HepG2 (cell line): ENCODE results near the gene DYRK2. TPM values are rescaled to one million over a fixed set of nuclear protein-coding genes. Genes with fewer than 3 reads are reported as not detected.

ENCODE experiments used
- ATAC-seq: fragments of 200-7000 bp; cut with Tn5 transposase; 3 replicates; pipeline ENCODE4 v1.9.1; 2020; ENCODE audit warnings: mild to moderate bottlenecking, moderate library complexity
- BruUV-seq: library from RNA; stranded (reverse); fragments of 400-500 nt; replicated peaks from 2 replicates; lab custom pipeline; 2021; lab: Mats Ljungman, UMichigan
- CTCF ChIA-PET: fragments of 300-600 bp; formaldehyde crosslinking; extraction: SDS; loops from one replicate; lab custom pipeline; 2021; ENCODE audit warnings: low total read pairs, inconsistent platforms, low intra/inter-chr PET ratio; lab: Yijun Ruan, JAX
- POLR2A ChIA-PET: fragments of 350-600 bp; sonication (Branson Sonifier 250); formaldehyde crosslinking; loops from one replicate; lab custom pipeline; 2020; ENCODE audit warnings: antibody characterized with exemption, inconsistent platforms; lab: Yijun Ruan, JAX
- DNase-seq: peaks from one replicate; pipeline ENCODE4 v3.0.0-alpha.2; 2015; ENCODE audit warnings: low spot score
- FAIRE-seq: peaks from 3 replicates; lab custom pipeline; 2011; peaks lifted over from hg19 to GRCh38; lab: Jason Lieb, UNC
- H2AFZ ChIP-seq: one replicate; pipeline ENCODE4 v1.6.1; 2011; ENCODE audit warnings: low read length, inconsistent platforms
- H3K27ac ChIP-seq: fragments of 300-600 bp; 3 replicates; pipeline ENCODE4 v1.8.0; 2011; ENCODE audit warnings: mixed run types, mild to moderate bottlenecking, mixed read lengths, low read length, inconsistent platforms; ENCODE audit not compliant: insufficient read depth; ENCODE audit errors: extremely low read length
- H3K27me3 ChIP-seq, 2 experiments: fragments of 200-600 bp in 1 of 2; 2 replicates in 1 of 2; 3 replicates in 1 of 2; pipeline versions ENCODE4 v1.6.0 to v1.8.0; 2011; ENCODE audit warnings: low read length in 2 of 2, mild to moderate bottlenecking in 2 of 2, moderate library complexity in 2 of 2, inconsistent platforms in 1 of 2; ENCODE audit not compliant: insufficient read depth in 2 of 2, control insufficient read depth in 1 of 2
- H3K36me3 ChIP-seq, 2 experiments: fragments of 200-600 bp in 1 of 2; replicated peaks in 1 of 2; 2 replicates in 1 of 2; 3 replicates in 1 of 2; pipeline versions ENCODE4 v1.5.1 to v1.8.0; 2011; ENCODE audit warnings: low read length in 2 of 2, inconsistent platforms in 1 of 2; ENCODE audit not compliant: insufficient read depth in 2 of 2, control insufficient read depth in 1 of 2
- H3K4me1 ChIP-seq: 2 replicates; pipeline ENCODE4 v1.5.1; 2012; ENCODE audit warnings: low read length, inconsistent platforms; ENCODE audit not compliant: insufficient read depth
- H3K4me2 ChIP-seq: 2 replicates; pipeline ENCODE4 v1.6.0; 2011; ENCODE audit warnings: low read depth, low read length, inconsistent platforms
- H3K4me3 ChIP-seq, 3 experiments: fragments of 200-600 bp in 1 of 3; sonication (generic), shearing (Covaris generic) in 1 of 3; replicated peaks in 1 of 3; 2 replicates each; pipeline ENCODE4 v1.5.1; 2011 to 2016; ENCODE audit warnings: low read length in 3 of 3, inconsistent platforms in 2 of 3, low read depth in 2 of 3, mild to moderate bottlenecking in 2 of 3, control low read depth in 1 of 3, mixed read lengths in 1 of 3; ENCODE audit not compliant: insufficient read depth in 1 of 3
- H3K79me2 ChIP-seq: one replicate; pipeline ENCODE4 v1.6.1; 2011; ENCODE audit warnings: low read length, inconsistent platforms; ENCODE audit not compliant: insufficient read depth
- H3K9ac ChIP-seq: 2 replicates; pipeline ENCODE4 v1.6.0; 2011; ENCODE audit warnings: mild to moderate bottlenecking, low read depth, low read length, inconsistent platforms; ENCODE audit not compliant: insufficient read depth
- H3K9me3 ChIP-seq: 2 replicates; pipeline ENCODE4 v1.5.1; 2012; ENCODE audit warnings: mild to moderate bottlenecking, low read length
- H4K20me1 ChIP-seq: 2 replicates; pipeline ENCODE4 v1.6.0; 2011; ENCODE audit warnings: inconsistent platforms, mild to moderate bottlenecking, low read length, moderate library complexity; ENCODE audit not compliant: insufficient read depth
- ARID4A ChIP-seq: sonication (generic); formaldehyde crosslinking; IDR thresholded peaks from 2 replicates; pipeline ENCODE4 v1.5.0; 2020; ENCODE audit warnings: mild to moderate bottlenecking, missing genetic modification reagents, borderline replicate concordance
- ARNT2 ChIP-seq: sonication (generic); formaldehyde crosslinking; IDR thresholded peaks from 2 replicates; pipeline ENCODE4 v1.8.0; 2022; ENCODE audit warnings: mild to moderate bottlenecking, low read depth, missing genetic modification reagents, moderate library complexity
- CBX2 ChIP-seq, 2 experiments: fragments of 200-600 bp in 1 of 2; sonication (generic); formaldehyde crosslinking in 1 of 2; IDR thresholded peaks; 2 replicates each; pipeline versions ENCODE4 v1.7.0 to v1.8.1; 2018 to 2022; ENCODE audit warnings: low read depth in 2 of 2, low read length in 1 of 2, mild to moderate bottlenecking in 1 of 2, missing genetic modification reagents in 1 of 2
- MAFK ChIP-seq, 2 experiments: IDR thresholded peaks in 1 of 2; conservative IDR thresholded peaks in 1 of 2; 2 replicates each; pipeline ENCODE4 v1.6.1; 2011; ENCODE audit warnings: improper control_type of control experiment in 2 of 2, low read length in 2 of 2
- NFE2L2 ChIP-seq: fragments of 150-350 bp; IDR thresholded peaks from 2 replicates; pipeline ENCODE4 v1.6.1; 2014; ENCODE audit warnings: low read length
- NFRKB ChIP-seq: fragments of 450-650 bp; IDR thresholded peaks from 2 replicates; pipeline ENCODE4 v1.6.1; 2017
- PHF5A ChIP-seq: IDR thresholded peaks from one replicate; pipeline ENCODE4 v1.6.1; 2018; ENCODE audit warnings: low read depth, missing genetic modification reagents; ENCODE audit not compliant: unreplicated experiment
- PPARG ChIP-seq: conservative IDR thresholded peaks from 2 replicates; pipeline ENCODE4 v1.6.1; 2016; ENCODE audit warnings: missing biosample characterization, missing genetic modification reagents
- SNRNP70 ChIP-seq: fragments of 200-400 bp; formaldehyde crosslinking; IDR thresholded peaks from 2 replicates; pipeline ENCODE4 v1.6.1; 2017; ENCODE audit warnings: mild to moderate bottlenecking, low read depth, low read length, moderate library complexity
- TARDBP ChIP-seq: sonication (generic); formaldehyde crosslinking; IDR thresholded peaks from 2 replicates; pipeline ENCODE4 v1.8.0; 2022; ENCODE audit warnings: mild to moderate bottlenecking, missing genetic modification reagents
- U2AF2 ChIP-seq: fragments of 200-400 bp; formaldehyde crosslinking; IDR thresholded peaks from 2 replicates; pipeline ENCODE4 v1.6.1; 2017; ENCODE audit warnings: low read depth, mild to moderate bottlenecking, low read length
- ZNF639 ChIP-seq: conservative IDR thresholded peaks from 2 replicates; pipeline ENCODE4 v1.6.1; 2018; ENCODE audit warnings: missing genetic modification reagents
- ZNF674 ChIP-seq: sonication (generic); formaldehyde crosslinking; IDR thresholded peaks from 2 replicates; pipeline ENCODE4 v1.5.0; 2020; ENCODE audit warnings: low read depth, mild to moderate bottlenecking, missing genetic modification reagents
- ZNF816 ChIP-seq: sonication (generic); formaldehyde crosslinking; IDR thresholded peaks from 2 replicates; pipeline ENCODE4 v1.8.0; 2022; ENCODE audit warnings: missing genetic modification reagents, mild to moderate bottlenecking, borderline replicate concordance
- WGBS: methylation state at CpG from one replicate; pipeline ENCODE4 v1.1.6; 2017; ENCODE audit warnings: low lambda C conversion rate; 5-methylcytosine and 5-hydroxymethylcytosine counted together
- in situ Hi-C: cut with HindIII; loops from 2 replicates; pipeline ENCODE4 v1.10.0; 2017; ENCODE audit warnings: low pct_unique_long_range_greater_than_20kb; ENCODE audit not compliant: extremely low pct_ligation_motif_present
- intact Hi-C: fragments of 100-400 bp; cut with micrococcal nuclease; formaldehyde crosslinking; loops from one replicate; pipeline ENCODE4 v1.10.0; 2022; ENCODE audit not compliant: unreplicated experiment
- polyA plus RNA-seq, 8 experiments: library from polyadenylated mRNA; depleted of rRNA in 3 of 8; stranded (reverse) in 7 of 8; unstranded in 1 of 8; fragments of >200 nt; fragmentation: Illumina TruSeq in 4 of 8; extraction: Trizol in 4 of 8; gene quantifications; 2 replicates each; pipeline versions ENCODE4 v1.2.1 to v1.2.3, GENCODE V29; 2011 to 2016; ENCODE audit warnings: low read depth in 4 of 8, missing spikeins in 1 of 8, mixed read lengths in 1 of 8; ENCODE audit not compliant: insufficient read depth in 1 of 8
- total RNA-seq, 5 experiments: library from RNA; depleted of rRNA; stranded (reverse); fragments of >200 nt; fragmentation: Illumina TruSeq; extraction: Trizol; gene quantifications; 2 replicates each; pipeline ENCODE4 v1.2.3, GENCODE V29; 2016; ENCODE audit warnings: low read depth in 1 of 5

The DYRK2 gene
- total and polyA plus RNA-seq, 2 of the 13 experiments (the other 11 are each of a cell fraction or from before 2014, with no cell fraction given), result 8.2 to 11.5 TPM

GRCh38 chr12:67621112-67621511, 27.4 kb upstream of the DYRK2 start:
- BruUV-seq, result no TSS peak
- ATAC-seq (no peak), FAIRE-seq (no peak), DNase-seq (no peak)
- Histone ChIP-seq H3K36me3 (no peaks in the 10 kb centered on the region), H3K27ac (no peak overlapping the region), H3K4me1 (no peaks in the 10 kb centered on the region), H3K4me2 (no peak overlapping the region), H3K4me3 (no peak overlapping the region), H3K79me2 (no peaks in the 10 kb centered on the region), H2AFZ (no peak overlapping the region), H3K9ac (no peak overlapping the region), H4K20me1 (no peaks in the 10 kb centered on the region), H3K27me3 (no peaks in the 10 kb centered on the region)
- POLR2A ChIA-PET, result no interaction called here
- CTCF ChIA-PET, result no interaction called here
- intact Hi-C loops (no loop called here), in situ Hi-C loops (no loop called here)
- WGBS, result 0% methylated on average over 1 of the region's 1 CpG
- no peak for TF ChIP-seq ZNF674
- TF ChIP-seq MAFK (conservative IDR thresholded peaks at IDR 0.05 in 1 of 2, IDR thresholded peaks at IDR 0.05 in 1 of 2; ENCODE audit: low read length in 2 of 2), result 0 out of 4 replicates have a peak, but pooled peaks of 1 of the 2 experiments have one; percentile 16
- peak; percentile 60 for TF ChIP-seq NFE2L2
- TF ChIP-seq, all 625 proteins: peak for 2
- H3K9me3 ChIP-seq, result no peaks in the 10 kb centered on the region

GRCh38 chr12:67621926-67622325, 26.6 kb upstream of the DYRK2 start:
- CTCF ChIA-PET, result no interaction called here
- intact Hi-C loops, result no loop called here
- no TSS peak for BruUV-seq
- Histone ChIP-seq H3K79me2 (no peaks in the 10 kb centered on the region), H4K20me1 (no peaks in the 10 kb centered on the region), H3K27ac (no peak overlapping the region), H3K36me3 (no peaks in the 10 kb centered on the region), H2AFZ (no peak overlapping the region), H3K27me3 (no peaks in the 10 kb centered on the region), H3K4me1 (no peaks in the 10 kb centered on the region), H3K9me3 (no peaks in the 10 kb centered on the region), H3K4me2 (no peak overlapping the region), H3K4me3 (no peak overlapping the region), H3K9ac (no peak overlapping the region)
- no peak for TF ChIP-seq PHF5A (CRISPR knock-in tag)
- TF ChIP-seq TARDBP, result no peak
- no peak for TF ChIP-seq NFRKB
- no peak for TF ChIP-seq U2AF2
- TF ChIP-seq ZNF816 (CRISPR knock-in tag), result no peak
- TF ChIP-seq ARNT2 (CRISPR knock-in tag), result no peak
- TF ChIP-seq ARID4A (CRISPR knock-in tag), result no peak
- no peak for TF ChIP-seq ZNF639
- no peak for TF ChIP-seq SNRNP70
- TF ChIP-seq CBX2 (IDR thresholded peaks at IDR 0.05; ENCODE audit: low read depth, low read length), result no peak
- TF ChIP-seq CBX2 (CRISPR knock-in tag; IDR thresholded peaks at IDR 0.05; ENCODE audit: low read depth), result no peak
- no peak for TF ChIP-seq PPARG (CRISPR knock-in tag)
- in situ Hi-C loops, result no loop called here
- 27% methylated on average over 4 of the region's 4 CpGs for WGBS
- ATAC-seq (no peak), FAIRE-seq (no peak), DNase-seq (no peak)
- POLR2A ChIA-PET, result no interaction called here
